Stimulated activated CD4-positive, alpha-beta T cell treated with anti-CD3 and anti-CD28 coated beads, Interleukin-2, amount 100 ng/mL, for 4 hours (primary cell): Measurements from ENCODE around the gene LRRC15.

Experiments
- DNase-seq: peaks from one replicate; pipeline ENCODE4 v3.0.0-alpha.2; 2020; ENCODE audit warnings: low read depth

Gene LRRC15

GRCh38 chr3:194384569-194385001, 15.0 kb upstream of the LRRC15 start:
- no peak for DNase-seq

GRCh38 chr3:194384156-194384555, 14.6 kb upstream of the LRRC15 start:
- DNase-seq: no peak

GRCh38 chr3:194383276-194383940, 13.9 kb upstream of the LRRC15 start:
- no peak for DNase-seq

- DNase-seq: no peak
Measured at GRCh38 chr3:194382892-194383223, 13.3 kb upstream of the LRRC15 start.

GRCh38 chr3:194382196-194382891, 12.8 kb upstream of the LRRC15 start:
- no peak for DNase-seq

- DNase-seq: no peak
Measured at GRCh38 chr3:194381460-194381875, 11.9 kb upstream of the LRRC15 start.

GRCh38 chr3:194380326-194380725, 10.8 kb upstream of the LRRC15 start:
- DNase-seq: no peak

GRCh38 chr3:194379651-194380050, 10.1 kb upstream of the LRRC15 start:
- DNase-seq: no peak

GRCh38 chr3:194379231-194379630, 9.7 kb upstream of the LRRC15 start:
- no peak for DNase-seq

GRCh38 chr3:194377708-194378107, 8.2 kb upstream of the LRRC15 start:
- no peak for DNase-seq

GRCh38 chr3:194376241-194376560, 6.7 kb upstream of the LRRC15 start:
- DNase-seq: no peak

GRCh38 chr3:194375473-194376240, 6.1 kb upstream of the LRRC15 start:
- no peak for DNase-seq

GRCh38 chr3:194374935-194375334, 5.4 kb upstream of the LRRC15 start:
- DNase-seq: no peak

GRCh38 chr3:194373899-194374298, 4.4 kb upstream of the LRRC15 start:
- no peak for DNase-seq

GRCh38 chr3:194373028-194373427, 3.5 kb upstream of the LRRC15 start:
- DNase-seq: no peak

- DNase-seq: no peak
Measured at GRCh38 chr3:194370753-194371152, 1.2 kb upstream of the LRRC15 start.

GRCh38 chr3:194368918-194369317, 625 bp downstream of the LRRC15 start:
- DNase-seq: no peak

- DNase-seq: no peak
Measured at GRCh38 chr3:194367992-194368841, 1.3 kb downstream of the LRRC15 start.

- DNase-seq: no peak
Measured at GRCh38 chr3:194365978-194366490, 3.5 kb downstream of the LRRC15 start.

GRCh38 chr3:194365526-194365925, 4.0 kb downstream of the LRRC15 start:
- DNase-seq: no peak

- no peak for DNase-seq
Measured at GRCh38 chr3:194364652-194365434, 4.7 kb downstream of the LRRC15 start.
